ENCODE results near the gene CCL24.
A peak's percentile ranks its signal among the peaks of the same experiment; 100 is the strongest.
"Not testable (repeated sequence)": the region's sequence is repeated elsewhere in the genome, so short reads cannot be mapped to it uniquely, and the experiment has no call there.

The CCL24 gene

DNA sequence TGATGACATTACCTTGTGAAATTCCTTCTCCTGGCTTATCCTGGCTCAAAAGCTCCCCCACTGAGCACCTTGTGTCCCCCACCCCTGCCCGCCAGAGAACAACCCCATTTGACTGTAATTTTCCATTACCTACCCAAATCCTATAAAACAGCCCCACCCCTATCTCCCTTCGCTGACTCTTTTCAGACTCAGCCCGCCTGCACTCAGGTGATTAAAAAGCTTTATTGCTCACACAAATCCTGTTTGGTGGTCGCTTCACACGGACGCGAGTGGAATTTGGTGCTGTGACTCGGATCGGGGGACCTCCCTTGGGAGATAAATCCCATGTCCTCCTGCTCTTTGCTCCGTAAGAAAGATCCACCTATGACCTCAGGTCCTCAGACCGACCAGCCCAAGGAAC is 34.6 kb downstream of the CCL24 start:
- DNase-seq, result not testable (repeated sequence)

DNA sequence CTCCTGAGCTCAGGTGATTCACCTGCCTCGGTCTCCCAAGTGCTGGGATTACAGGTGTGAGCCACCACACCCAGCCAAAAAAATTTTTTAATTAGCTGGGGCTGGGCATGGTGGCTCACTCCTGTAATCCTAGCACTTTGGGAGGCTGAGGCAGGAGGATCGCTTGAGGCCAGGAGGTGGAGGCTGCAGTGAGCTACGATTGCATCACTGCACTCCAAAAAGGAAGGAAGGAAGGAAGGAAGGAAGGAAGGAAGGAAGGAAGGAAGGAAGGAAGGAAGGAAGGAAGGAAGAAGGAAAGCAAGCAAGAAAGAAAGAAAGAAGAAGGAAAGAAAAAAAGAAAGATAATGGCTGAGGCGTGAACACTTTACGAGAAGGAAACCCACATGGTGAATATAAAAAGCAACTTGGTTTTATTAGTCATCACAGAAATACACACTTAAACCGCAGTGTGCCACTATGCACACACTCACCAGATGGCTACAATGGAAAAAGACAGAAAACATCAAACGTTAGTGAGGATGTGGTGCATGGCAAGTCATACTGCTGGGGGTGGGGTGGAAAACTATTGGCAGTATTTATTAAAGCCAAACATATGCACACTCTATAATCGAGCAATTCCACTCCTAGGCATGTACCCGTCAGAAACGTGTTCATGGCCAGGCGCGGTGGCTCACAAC is 37.2 kb downstream of the CCL24 start:
- DNase-seq, result peak; percentile 35

DNA sequence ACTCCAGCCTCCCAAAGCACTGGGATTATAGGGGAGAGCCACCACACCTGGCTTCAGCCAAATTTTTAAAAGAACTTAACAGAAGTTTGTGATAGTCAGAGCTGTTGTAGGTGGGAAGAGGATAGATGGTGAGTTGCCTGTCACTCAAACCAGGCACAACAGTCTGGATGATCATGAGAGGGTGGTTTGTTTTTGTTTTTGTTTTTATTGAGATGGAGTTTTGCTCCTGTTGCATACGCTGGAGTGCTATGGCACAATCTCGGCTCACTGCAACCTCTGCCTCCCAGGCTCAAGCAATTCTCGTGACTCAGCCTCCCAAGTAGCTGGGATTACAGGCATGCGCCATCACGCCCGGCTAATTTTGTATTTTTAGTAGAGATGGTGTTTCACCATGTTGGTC is 39.6 kb downstream of the CCL24 start:
- DNase-seq, result not testable (repeated sequence)

DNA sequence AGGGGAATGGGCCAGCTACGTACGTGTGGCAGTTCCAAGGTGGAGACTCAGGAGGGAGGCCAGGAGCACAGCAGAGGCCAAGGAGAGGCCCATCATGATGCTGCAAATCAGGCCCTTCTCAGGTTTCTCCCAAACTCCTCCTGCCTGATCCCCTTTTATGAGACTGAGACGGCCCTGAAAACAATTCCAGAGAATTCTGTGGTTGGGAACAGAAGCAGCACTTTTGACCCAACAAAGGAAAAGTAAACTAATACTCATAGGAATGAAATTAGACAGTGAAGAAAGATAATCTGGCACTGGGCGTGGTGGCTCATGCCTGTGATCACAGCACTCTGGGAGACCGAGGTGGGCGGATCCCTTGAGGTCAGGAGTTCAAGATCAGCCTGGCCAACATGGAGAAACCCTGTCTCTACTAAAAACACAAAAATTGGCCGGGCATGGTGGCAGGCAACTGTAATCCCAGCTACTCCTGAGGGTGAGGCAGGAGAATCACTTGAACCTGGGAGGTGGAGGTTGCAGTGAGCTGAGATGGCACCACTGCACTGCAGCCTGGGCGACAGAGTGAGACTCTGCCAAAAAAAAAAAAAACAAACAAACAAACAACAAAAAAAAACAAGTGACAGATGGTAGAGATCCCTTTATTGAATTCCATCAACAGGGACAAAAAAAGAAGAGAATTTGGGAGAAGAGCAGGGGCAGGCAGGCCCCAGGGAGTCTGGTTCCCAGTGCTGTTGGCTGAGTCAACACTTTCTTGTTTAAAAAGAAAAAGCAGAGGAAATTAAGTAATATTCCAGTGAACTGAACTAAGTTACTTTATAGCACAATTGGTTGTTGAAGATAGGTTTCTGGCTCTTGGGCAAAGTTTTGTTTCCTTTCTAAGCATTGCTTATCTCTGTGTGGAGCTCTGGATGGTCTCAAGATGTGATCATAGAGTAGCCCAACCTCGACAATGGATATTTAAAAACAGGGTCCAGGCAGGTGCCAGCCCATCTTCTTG is 41.2 kb downstream of the CCL24 start, which contains the start of gene CCL26:
Gene CCL26, minus strand, starts transcription at position 131 of the 997 bp plus-strand sequence. Its CDS starts 35 bp downstream, at position 96.
- DNase-seq, result no peak

DNA sequence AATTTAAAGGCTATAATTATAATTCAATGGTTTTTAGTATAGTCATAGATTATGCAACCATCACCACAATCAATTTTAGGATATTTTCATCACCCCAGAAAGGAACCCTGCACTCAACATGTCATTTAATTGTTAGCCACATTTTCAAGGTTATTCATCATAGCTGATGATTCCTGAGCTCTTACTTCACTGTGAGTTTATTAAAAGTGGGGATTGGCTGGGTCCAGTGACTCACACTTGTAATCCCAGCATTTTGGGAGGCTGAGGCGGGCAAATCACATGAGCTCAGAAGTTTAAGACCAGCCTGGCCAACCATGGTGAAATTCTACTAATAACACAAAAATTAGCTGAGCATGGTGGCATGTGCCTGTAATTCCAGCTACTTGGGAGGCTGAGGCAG is 42.4 kb downstream of the CCL24 start:
- DNase-seq, result no peak

DNA sequence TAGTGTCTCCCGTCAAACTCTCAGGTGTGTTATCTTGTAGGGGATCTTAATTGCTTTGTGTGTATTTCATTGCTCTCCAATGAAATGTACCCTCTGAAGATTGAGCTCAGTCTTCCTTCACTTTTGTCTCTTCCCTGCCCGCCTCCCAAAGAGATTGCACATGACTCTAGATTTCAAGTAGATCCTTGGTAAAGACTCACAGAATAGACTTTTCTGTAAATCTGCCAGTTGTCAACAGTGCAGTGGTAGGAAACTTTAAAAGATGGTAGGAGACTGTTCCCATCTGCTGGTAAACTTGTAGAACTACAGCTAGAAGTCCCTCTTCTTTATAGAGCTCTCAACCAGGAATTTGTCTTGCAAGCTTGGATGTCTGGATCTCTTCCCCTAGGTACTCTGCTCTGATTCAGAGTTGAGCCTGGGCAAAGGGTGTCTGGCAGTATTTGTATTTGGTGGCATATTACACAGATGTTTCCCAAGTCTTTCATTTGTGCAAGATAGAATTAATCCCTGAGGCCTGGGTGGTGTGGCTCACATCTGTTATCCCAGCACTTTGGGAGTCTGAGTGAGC is 51.2 kb downstream of the CCL24 start:
- peak; percentile 78 for DNase-seq

DNA sequence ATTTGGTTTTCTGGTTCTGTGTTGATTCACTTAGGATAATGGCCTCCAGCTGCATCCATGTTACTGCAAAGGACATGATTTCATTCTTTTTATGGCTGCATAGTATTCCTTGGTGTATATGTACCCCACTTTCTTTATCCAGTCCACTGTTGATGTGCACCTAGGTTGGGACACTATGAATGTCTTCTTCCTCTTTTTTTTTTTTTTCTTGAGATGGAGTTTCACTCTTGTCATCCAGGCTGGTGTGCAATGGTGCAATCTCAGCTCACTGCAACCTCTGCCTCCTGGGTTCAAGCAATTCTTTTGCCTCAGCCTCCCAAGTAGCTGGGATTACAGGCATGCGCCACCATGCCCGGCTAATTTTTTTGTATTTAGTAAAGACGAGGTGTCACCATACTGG is 51.8 kb downstream of the CCL24 start:
- DNase-seq, result not testable (repeated sequence)
